Small intestine (tissue), 7 donors: Measurements from ENCODE around the gene CLCA1. TPM values are rescaled to one million over a fixed set of nuclear protein-coding genes. Genes with fewer than 3 reads are reported as not detected.

Experiments used
- DNase-seq, 2 donors: peaks; one replicate each; pipeline versions ENCODE4 v3.0.0 to v3.0.0-alpha.2; 2013
- FAIRE-seq: peaks from 2 replicates; lab custom pipeline; 2012; peaks lifted over from hg19 to GRCh38; lab: Jason Lieb, UNC
- H3K27ac ChIP-seq, 3 donors: one replicate each; pipeline ENCODE4 v1.5.1; 2013; ENCODE audit warnings: low read length in 2 of 3, mild to moderate bottlenecking in 2 of 3, control low read depth in 1 of 3, inconsistent platforms in 1 of 3, low read depth in 1 of 3, moderate library complexity in 1 of 3
- H3K27me3 ChIP-seq, 3 donors: one replicate each; pipeline ENCODE4 v1.6.1; 2013; ENCODE audit warnings: low read length in 3 of 3, inconsistent platforms in 1 of 3; ENCODE audit not compliant: control insufficient read depth in 3 of 3, insufficient read depth in 3 of 3
- H3K36me3 ChIP-seq, 3 donors: one replicate each; pipeline ENCODE4 v1.6.1; 2013; ENCODE audit warnings: low read length in 3 of 3, inconsistent platforms in 1 of 3, low read depth in 1 of 3, mild to moderate bottlenecking in 1 of 3, moderate library complexity in 1 of 3; ENCODE audit not compliant: control insufficient read depth in 3 of 3, insufficient read depth in 2 of 3
- H3K4me1 ChIP-seq, 3 donors: one replicate each; pipeline ENCODE4 v1.6.1; 2013; ENCODE audit warnings: low read length in 2 of 3, inconsistent platforms in 1 of 3, low read depth in 1 of 3, mild to moderate bottlenecking in 1 of 3, moderate library complexity in 1 of 3; ENCODE audit not compliant: control insufficient read depth in 3 of 3, insufficient read depth in 2 of 3
- H3K4me3 ChIP-seq, 3 donors: one replicate each; pipeline ENCODE4 v1.5.1; 2013; ENCODE audit warnings: low read length in 3 of 3, control low read depth in 1 of 3, inconsistent platforms in 1 of 3, low read depth in 1 of 3, mild to moderate bottlenecking in 1 of 3, moderate library complexity in 1 of 3
- H3K9me3 ChIP-seq, 2 donors: one replicate each; pipeline ENCODE4 v1.6.1; 2013; ENCODE audit warnings: low read depth in 1 of 2, low read length in 1 of 2; ENCODE audit not compliant: control insufficient read depth in 2 of 2, insufficient read depth in 1 of 2
- WGBS, 3 donors: extraction: QIAGEN DNeasy Blood & Tissue Kit; methylation state at CpG; one replicate each; pipeline ENCODE4 v1.1.7; 2013; 5-methylcytosine and 5-hydroxymethylcytosine counted together
- polyA plus RNA-seq, 4 donors: library from polyadenylated mRNA; stranded (reverse) in 3 of 4; unstranded in 1 of 4; fragments of 200-250 nt in 3 of 4; fragments of 120-200 nt in 1 of 4; gene quantifications; one replicate each; pipeline versions ENCODE4 v1.2.1 to v1.2.3, GENCODE V29; 2013
- donor health status: healthy with polysubstance abuse.
- donor health status: control.
- donor health status: control.
- donor health status: Bipolar disorder and iron deficiency.
- donor health status: healthy.

CLCA1 gene
- polyA plus RNA-seq, 4 donors, result 90.2 to 2,822 (median 239) TPM

DNA sequence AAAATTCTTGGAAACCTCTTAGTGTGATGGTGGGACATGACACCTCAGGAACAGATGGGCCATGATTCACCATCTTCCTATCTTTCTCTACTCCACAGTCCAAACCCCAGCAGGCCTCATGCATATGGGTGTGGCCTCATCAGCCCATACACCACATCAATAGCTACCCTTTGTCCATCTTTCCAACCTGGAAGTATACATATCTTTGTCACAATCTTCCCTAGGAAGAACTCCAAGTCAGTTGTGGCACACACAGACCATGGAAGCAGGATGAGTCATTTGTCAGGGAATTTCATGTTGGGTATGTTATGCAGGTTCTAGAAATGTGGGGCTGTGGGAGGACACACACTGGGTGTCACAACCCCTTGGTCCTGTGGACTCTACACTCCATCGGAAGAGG lies 47.6 kb downstream of the CLCA1 start:
- Histone ChIP-seq H3K36me3 (no peaks in the 10 kb centered on the region), H3K4me1 (peaks cover 0 to 2% (median 0%) of the 10 kb centered on the region in 3 donors), H3K9me3 (no peaks in the 10 kb centered on the region), H3K4me3 (no peak overlapping the region), H3K27ac (no peak overlapping the region), H3K27me3 (no peaks in the 10 kb centered on the region)
- DNase-seq (no peak), FAIRE-seq (no peak)
- WGBS, 3 donors, result 98 to 100% (median 100%) methylated on average over 1 of the region's 1 CpG

DNA sequence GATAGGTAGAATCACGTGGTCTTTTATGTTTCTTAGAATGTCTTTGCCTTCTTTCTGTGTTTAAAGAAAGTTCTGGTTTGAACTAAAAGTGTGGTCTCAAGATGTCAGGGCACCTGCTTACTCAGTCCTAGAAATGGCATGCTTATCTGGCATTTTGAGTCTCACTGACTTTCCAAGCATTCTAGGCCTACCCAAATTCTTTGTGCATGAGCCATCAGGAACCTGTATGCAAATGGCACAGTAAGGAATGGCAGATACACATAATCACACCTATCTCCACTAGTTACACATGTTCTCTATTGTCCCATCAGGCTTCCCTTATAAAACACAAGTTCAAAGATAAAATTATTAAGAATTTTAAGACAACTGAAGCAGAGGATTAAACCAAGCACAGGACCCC lies 48.6 kb downstream of the CLCA1 start:
- H3K27ac ChIP-seq, result no peak overlapping the region
- no peak for FAIRE-seq

DNA sequence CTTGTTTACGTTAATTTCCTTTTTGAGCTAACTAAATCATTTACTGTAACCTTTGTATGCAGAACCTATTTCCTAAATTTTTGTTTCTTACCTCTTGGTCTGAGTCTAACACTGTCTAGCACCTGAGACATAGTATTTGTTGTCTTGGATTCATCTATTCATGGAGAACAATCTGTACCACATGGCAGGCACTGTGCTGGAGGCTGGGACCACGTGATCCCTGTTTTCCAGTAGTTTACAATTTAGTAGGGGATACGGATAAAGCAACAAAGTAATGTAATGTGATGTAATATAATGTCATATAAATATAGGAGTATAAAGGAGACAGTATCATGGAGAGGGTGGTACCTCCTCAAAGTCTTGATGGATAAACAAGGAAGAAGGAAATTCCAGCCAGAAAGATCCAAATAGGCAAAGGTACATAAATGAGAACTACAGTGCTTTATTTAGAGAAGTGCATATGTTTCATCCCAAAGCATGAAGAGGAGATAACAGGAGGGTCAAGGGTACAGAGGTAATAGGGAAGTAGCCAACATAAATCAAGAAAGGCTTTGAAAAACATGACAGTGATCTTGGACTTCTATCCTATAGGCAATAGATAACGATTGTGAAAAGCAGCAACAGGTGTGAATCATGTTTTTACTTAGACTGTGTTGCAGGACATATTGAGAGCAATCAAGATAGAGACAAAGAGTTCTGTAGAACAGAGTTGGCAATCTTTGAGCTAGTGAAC lies 52.2 kb downstream of the CLCA1 start:
- no peaks in the 10 kb centered on the region for H3K27me3 ChIP-seq
- peaks cover 2 to 20% of the 10 kb centered on the region in 2 donors for H3K9me3 ChIP-seq
- 68 to 73% (median 72%) methylated on average over 4 of the region's 4 CpGs for WGBS, 3 donors
- H3K4me1 ChIP-seq, result peaks cover 0 to 2% (median 0%) of the 10 kb centered on the region in 3 donors
- H3K4me3 ChIP-seq, result no peak overlapping the region
- DNase-seq (peak; percentile 62 to 70), FAIRE-seq (no peak)
- peak overlapping the region in 1 of 3 donors; percentile 30 for H3K27ac ChIP-seq
- no peaks in the 10 kb centered on the region for H3K36me3 ChIP-seq

More for the DNA sequence above, 48.6 kb downstream of the CLCA1 start:
- Histone ChIP-seq H3K27me3 (no peaks in the 10 kb centered on the region), H3K36me3 (no peaks in the 10 kb centered on the region), H3K9me3 (no peaks in the 10 kb centered on the region), H3K4me3 (no peak overlapping the region), H3K4me1 (peaks cover 0 to 2% (median 0%) of the 10 kb centered on the region in 3 donors)
- 45 to 53% (median 46%) methylated on average over 1 of the region's 1 CpG for WGBS, 3 donors
- DNase-seq, result no peak

DNA sequence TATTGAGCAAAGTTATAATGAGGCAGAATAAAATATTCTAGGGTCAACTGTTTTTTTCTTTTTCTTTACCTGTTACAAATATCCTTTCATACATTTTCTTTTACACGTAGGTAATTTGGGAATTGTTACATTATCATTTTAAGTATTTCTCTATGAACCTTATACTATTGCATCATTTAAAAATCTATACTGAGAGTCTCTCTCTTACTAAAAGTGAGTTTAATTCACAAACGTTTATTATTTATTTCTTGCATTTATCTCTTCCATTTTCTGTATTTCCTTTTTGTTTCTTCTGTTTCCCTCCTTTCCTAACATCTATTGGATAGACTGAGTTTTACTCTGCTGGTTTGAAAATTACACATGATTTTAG lies 52.8 kb downstream of the CLCA1 start:
- Histone ChIP-seq H3K4me3 (no peak overlapping the region), H3K27me3 (no peaks in the 10 kb centered on the region), H3K9me3 (peaks cover 2 to 20% of the 10 kb centered on the region in 2 donors), H3K27ac (no peak overlapping the region), H3K4me1 (peaks cover 0 to 2% (median 0%) of the 10 kb centered on the region in 3 donors), H3K36me3 (no peaks in the 10 kb centered on the region)
- 66 to 84% (median 79%) methylated on average over 2 of the region's 2 CpGs for WGBS, 3 donors
- FAIRE-seq, result no peak
- no peak for DNase-seq

DNA sequence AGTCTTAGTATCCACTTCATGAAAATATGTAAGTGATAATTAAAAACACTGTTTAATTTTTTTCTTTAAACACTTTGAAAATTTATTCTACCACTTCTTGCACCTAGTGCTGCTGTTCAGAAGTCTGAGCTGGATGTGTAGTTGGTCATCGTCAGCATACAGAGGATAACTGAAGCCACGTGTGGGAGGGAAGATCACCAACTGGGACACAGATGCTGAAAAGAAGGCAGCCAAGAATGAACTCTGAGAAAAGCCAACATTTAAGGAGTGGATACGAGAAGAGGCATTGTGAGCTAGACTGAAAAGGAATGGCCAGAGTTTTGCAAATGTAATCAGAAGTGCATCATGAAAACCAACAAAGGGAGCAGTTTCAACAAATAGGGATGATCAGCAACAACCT lies 53.5 kb downstream of the CLCA1 start:
- FAIRE-seq, result no peak
- Histone ChIP-seq H3K4me1 (peaks cover 0 to 2% (median 0%) of the 10 kb centered on the region in 3 donors), H3K36me3 (no peaks in the 10 kb centered on the region), H3K9me3 (peaks cover 2 to 20% of the 10 kb centered on the region in 2 donors), H3K27ac (no peak overlapping the region), H3K27me3 (no peaks in the 10 kb centered on the region), H3K4me3 (no peak overlapping the region)
- WGBS, 3 donors, result 75 to 84% (median 84%) methylated on average over 3 of the region's 3 CpGs
- DNase-seq, result no peak

DNA sequence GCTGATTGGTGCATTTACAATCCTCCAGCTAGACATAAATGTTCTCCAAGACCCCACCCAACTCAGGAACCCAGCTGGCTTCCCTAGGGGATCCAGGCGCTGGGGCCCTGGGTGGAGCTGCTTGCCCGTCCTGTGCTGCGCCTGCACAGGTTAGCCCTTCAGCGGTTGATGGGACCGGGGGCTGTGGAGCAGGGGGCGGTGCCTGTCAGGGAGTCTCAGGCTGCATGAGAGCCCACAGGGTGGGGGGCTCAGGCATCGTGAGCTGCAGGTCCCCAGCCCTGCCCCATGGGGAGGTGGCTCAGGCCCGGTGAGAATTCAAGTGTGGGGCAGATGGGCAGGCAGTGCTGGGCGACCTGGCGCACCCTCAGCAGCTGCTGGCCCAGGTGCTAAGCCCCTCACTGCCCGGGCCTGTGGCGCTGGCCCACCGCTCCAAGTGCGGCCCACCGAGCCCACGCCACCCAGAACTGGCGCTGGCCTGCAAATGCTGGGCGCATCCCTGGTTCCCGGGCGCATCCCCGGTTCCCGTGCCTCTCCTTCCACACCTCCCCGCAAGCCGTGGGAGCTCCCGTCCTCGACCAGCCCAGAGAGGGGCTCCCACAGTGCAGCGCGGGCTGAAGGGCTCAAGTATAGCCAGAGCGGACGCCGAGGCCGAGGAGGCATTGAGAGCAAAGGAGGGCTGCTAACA lies 55.1 kb downstream of the CLCA1 start:
- Histone ChIP-seq H3K9me3 (peaks cover 2 to 20% of the 10 kb centered on the region in 2 donors), H3K27ac (no peak overlapping the region), H3K27me3 (no peaks in the 10 kb centered on the region), H3K36me3 (no peaks in the 10 kb centered on the region), H3K4me1 (peaks cover 0 to 4% (median 2%) of the 10 kb centered on the region in 3 donors), H3K4me3 (no peak overlapping the region)
- no peak for FAIRE-seq
- no peak for DNase-seq
- 93 to 97% (median 95%) methylated on average over 22 to 32 of the region's 32 CpGs for whole genome bisulfite sequencing, 3 donors

DNA sequence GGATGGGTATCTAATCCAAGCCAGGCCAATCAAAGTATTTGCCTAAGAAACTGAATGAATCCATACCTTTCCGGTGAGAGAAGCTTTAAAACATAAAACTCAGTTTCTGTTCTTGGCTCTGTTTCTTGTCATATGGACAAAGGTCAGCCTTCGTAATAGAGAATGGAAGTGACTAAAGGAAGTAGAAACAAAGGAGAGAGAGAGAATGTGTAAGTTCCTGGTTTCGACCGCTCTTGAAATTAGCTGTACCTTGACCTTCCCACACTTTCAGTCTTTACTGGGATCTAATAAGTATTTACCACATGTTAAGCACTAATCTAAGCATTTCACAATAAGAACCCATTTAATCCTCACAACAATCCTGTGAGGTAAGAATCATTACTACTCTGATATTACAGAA lies 58.6 kb downstream of the CLCA1 start:
- FAIRE-seq (peak; percentile 83), DNase-seq (peak; percentile 88 to 93)
- Histone ChIP-seq H3K4me1 (peaks cover 0 to 4% (median 0%) of the 10 kb centered on the region in 3 donors), H3K36me3 (no peaks in the 10 kb centered on the region), H3K9me3 (peaks cover 2 to 20% of the 10 kb centered on the region in 2 donors), H3K27me3 (no peaks in the 10 kb centered on the region), H3K4me3 (no peak overlapping the region), H3K27ac (peak overlapping the region in 2 of 3 donors; percentile 61 to 81)
- WGBS, 3 donors, result 18 to 50% (median 49%) methylated on average over 4 of the region's 4 CpGs

DNA sequence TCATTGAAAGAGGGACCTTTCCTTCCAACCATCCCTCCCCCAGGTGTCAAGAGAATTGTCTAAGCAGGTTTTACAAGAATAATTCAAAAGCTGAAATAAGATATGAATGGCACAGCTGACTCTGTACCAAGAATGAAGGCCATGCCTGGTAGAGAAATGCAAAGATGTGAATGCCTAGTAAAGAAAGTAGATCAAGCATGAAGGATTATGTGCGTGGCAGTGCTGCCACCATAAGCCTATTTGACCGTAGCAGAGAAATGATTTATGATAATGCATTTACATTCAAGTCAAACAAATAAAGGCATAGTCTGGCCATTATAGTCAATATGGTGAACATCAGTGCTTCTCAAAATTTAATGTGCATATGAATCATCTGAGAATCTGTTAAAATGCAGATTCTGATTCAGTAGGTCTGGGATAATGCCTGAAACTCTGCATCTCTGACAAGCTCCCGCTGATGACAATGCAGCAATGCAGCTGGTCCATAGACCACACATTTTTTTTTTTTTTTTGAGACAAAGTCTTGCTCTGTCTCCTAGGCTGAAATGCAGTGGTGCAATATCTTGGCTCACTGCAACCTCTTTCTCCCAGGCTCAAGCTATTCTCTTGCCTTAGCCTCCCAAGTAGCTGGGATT lies 61.6 kb downstream of the CLCA1 start:
- FAIRE-seq, result no peak

More for the DNA sequence above, 61.6 kb downstream of the CLCA1 start:
- peaks cover 0 to 4% of the 10 kb centered on the region in 2 donors for H3K9me3 ChIP-seq
- H3K27ac ChIP-seq, result no peak overlapping the region
- no peak for DNase-seq
- 87 to 96% (median 95%) methylated on average over 3 of the region's 3 CpGs for whole genome bisulfite sequencing, 3 donors
- no peaks in the 10 kb centered on the region for H3K27me3 ChIP-seq
- H3K4me3 ChIP-seq, result no peak overlapping the region
- H3K36me3 ChIP-seq, result no peaks in the 10 kb centered on the region
- peaks cover 0 to 4% (median 0%) of the 10 kb centered on the region in 3 donors for H3K4me1 ChIP-seq
